Measurements from ENCODE around the gene PEX14. TPM values are rescaled to one million over a fixed set of nuclear protein-coding genes. Genes with fewer than 3 reads are reported as not detected.

Gene PEX14
- polyA plus RNA-seq, 1 donor from 2014 or later: 13.5 TPM

DNA sequence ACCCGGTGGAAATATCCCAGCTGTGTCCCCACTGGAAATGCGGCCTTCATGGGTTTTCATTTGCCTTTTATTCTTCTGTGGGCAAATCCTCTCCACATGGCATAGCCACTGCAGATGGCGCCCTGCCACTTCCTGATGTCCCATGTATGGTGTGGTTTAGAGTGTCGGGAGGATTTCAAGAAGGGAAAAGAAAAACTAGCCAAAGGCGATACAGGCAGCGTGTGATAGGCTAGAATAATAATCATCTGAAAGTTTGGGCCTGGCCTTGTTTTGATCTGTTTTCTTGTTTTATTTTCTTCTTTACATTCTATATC, 123.6 kb downstream of the PEX14 start:
- Histone ChIP-seq H4K20me1 (ENCODE audit: insufficient read depth) (no peaks in the 10 kb centered on the region), H3K79me2 (replicated peaks; ENCODE audit: insufficient read depth, low read length) (no peaks in the 10 kb centered on the region), H3K9me3 (ENCODE audit: low read length) (no peaks in the 10 kb centered on the region), H3K27ac (ENCODE audit: low read length) (no peak overlapping the region), H3K9me2 (ENCODE audit: insufficient read depth, low read length) (no peaks in the 10 kb centered on the region), H3K36me3 (ENCODE audit: insufficient read depth, low read length) (no peaks in the 10 kb centered on the region), H3F3A (ENCODE audit: insufficient read depth, low read length, poor library complexity, severe bottlenecking) (no peaks in the 10 kb centered on the region), H3K27me3 (ENCODE audit: insufficient read depth, low read depth, low read length) (no peaks in the 10 kb centered on the region), H3K4me2 (ENCODE audit: low read length) (no peak overlapping the region), H3K9ac (ENCODE audit: low read length) (no peak overlapping the region), H2AFZ (ENCODE audit: low read depth, low read length) (no peak overlapping the region), H3K4me3 (ENCODE audit: low read length) (no peak overlapping the region)
- no peak for TF ChIP-seq EZH2 (IDR thresholded peaks at IDR 0.05; ENCODE audit: borderline replicate concordance, insufficient read depth, low read length, poor library complexity, severe bottlenecking)
- peak; percentile 12 for TF ChIP-seq CTCF (IDR thresholded peaks at IDR 0.05; ENCODE audit: poor library complexity, severe bottlenecking)

GRCh38 chr1:10599194-10599861, 124.6 kb downstream of the PEX14 start:
- TF ChIP-seq, protein P1, sequence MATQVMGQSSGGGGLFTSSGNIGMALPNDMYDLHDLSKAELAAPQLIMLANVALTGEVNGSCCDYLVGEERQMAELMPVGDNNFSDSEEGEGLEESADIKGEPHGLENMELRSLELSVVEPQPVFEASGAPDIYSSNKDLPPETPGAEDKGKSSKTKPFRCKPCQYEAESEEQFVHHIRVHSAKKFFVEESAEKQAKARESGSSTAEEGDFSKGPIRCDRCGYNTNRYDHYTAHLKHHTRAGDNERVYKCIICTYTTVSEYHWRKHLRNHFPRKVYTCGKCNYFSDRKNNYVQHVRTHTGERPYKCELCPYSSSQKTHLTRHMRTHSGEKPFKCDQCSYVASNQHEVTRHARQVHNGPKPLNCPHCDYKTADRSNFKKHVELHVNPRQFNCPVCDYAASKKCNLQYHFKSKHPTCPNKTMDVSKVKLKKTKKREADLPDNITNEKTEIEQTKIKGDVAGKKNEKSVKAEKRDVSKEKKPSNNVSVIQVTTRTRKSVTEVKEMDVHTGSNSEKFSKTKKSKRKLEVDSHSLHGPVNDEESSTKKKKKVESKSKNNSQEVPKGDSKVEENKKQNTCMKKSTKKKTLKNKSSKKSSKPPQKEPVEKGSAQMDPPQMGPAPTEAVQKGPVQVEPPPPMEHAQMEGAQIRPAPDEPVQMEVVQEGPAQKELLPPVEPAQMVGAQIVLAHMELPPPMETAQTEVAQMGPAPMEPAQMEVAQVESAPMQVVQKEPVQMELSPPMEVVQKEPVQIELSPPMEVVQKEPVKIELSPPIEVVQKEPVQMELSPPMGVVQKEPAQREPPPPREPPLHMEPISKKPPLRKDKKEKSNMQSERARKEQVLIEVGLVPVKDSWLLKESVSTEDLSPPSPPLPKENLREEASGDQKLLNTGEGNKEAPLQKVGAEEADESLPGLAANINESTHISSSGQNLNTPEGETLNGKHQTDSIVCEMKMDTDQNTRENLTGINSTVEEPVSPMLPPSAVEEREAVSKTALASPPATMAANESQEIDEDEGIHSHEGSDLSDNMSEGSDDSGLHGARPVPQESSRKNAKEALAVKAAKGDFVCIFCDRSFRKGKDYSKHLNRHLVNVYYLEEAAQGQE (IDR thresholded peaks at IDR 0.05; ENCODE audit: borderline replicate concordance): no peak
- no peak for TF ChIP-seq TAF1 (IDR thresholded peaks at IDR 0.05; ENCODE audit: low read depth)
- TF ChIP-seq POLR2AphosphoS5 (IDR thresholded peaks at IDR 0.05): no peak
- TF ChIP-seq EP300 (conservative IDR thresholded peaks at IDR 0.05; ENCODE audit: poor library complexity, severe bottlenecking): no peak
- TF ChIP-seq RAD21 (conservative IDR thresholded peaks at IDR 0.05): no peak
- TF ChIP-seq CTCF (IDR thresholded peaks at IDR 0.05; ENCODE audit: poor library complexity, severe bottlenecking): no peak
- no peak for TF ChIP-seq SMC3 (conservative IDR thresholded peaks at IDR 0.05; ENCODE audit: poor library complexity)
- TF ChIP-seq MXI1 (conservative IDR thresholded peaks at IDR 0.05; ENCODE audit: poor library complexity, severe bottlenecking): no peak
- TF ChIP-seq EZH2 (IDR thresholded peaks at IDR 0.05; ENCODE audit: borderline replicate concordance, insufficient read depth, low read length, poor library complexity, severe bottlenecking): no peak
- Histone ChIP-seq H3K27ac (ENCODE audit: low read length) (no peak overlapping the region), H3K9ac (ENCODE audit: low read length) (no peak overlapping the region), H3K4me3 (ENCODE audit: low read length) (no peak overlapping the region), H3F3A (ENCODE audit: insufficient read depth, low read length, poor library complexity, severe bottlenecking) (no peaks in the 10 kb centered on the region), H3K79me2 (replicated peaks; ENCODE audit: insufficient read depth, low read length) (no peaks in the 10 kb centered on the region), H4K20me1 (ENCODE audit: insufficient read depth) (no peaks in the 10 kb centered on the region), H3K4me2 (ENCODE audit: low read length) (no peak overlapping the region), H3K36me3 (ENCODE audit: insufficient read depth, low read length) (no peaks in the 10 kb centered on the region), H3K9me3 (ENCODE audit: low read length) (no peaks in the 10 kb centered on the region), H2AFZ (ENCODE audit: low read depth, low read length) (no peak overlapping the region), H3K27me3 (ENCODE audit: insufficient read depth, low read depth, low read length) (no peaks in the 10 kb centered on the region), H3K9me2 (ENCODE audit: insufficient read depth, low read length) (no peaks in the 10 kb centered on the region)
